ENCODE measurements around the gene RABGAP1L.
"Not testable (repeated sequence)": the region's sequence is repeated elsewhere in the genome, so short reads cannot be mapped to it uniquely, and the experiment has no call there.

RABGAP1L gene

DNA sequence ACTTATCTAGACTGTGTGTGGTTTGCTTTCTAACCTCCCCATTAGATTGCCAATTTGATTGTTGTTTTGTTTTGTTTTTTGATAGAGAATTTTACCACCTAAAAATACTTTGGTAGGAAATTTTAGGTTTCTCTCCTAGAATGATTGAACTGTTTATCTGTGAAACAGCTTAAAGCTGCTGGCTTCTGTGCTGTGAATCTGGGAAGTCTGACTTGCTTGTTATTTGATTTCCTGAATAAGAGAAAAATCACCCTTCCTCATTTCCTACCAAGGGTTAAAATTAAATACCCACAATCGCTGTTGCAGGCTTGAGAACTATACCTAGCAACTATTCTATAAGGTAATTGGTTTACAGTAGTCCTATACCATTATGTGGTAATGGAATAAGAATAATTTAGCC is 641.6 kb downstream of the RABGAP1L start:
- DNase-seq (ENCODE audit: low read depth, low spot score): no peak
- Histone ChIP-seq H3K4me3 (no peak overlapping the region), H3K27ac (no peak overlapping the region), H3K36me3 (ENCODE audit: insufficient read depth, low read length) (no peaks in the 10 kb centered on the region), H3K9ac (ENCODE audit: insufficient read length) (no peak overlapping the region), H3K9me3 (ENCODE audit: low read depth, low read length) (no peaks in the 10 kb centered on the region)
- TF ChIP-seq EZH2 (IDR thresholded peaks at IDR 0.05) (no peak), FOXP2 (optimal IDR thresholded peaks at IDR 0.05; ENCODE audit: control extremely low read depth, extremely low read length, insufficient read depth) (no peak), POLR2AphosphoS5 (IDR thresholded peaks at IDR 0.05; ENCODE audit: borderline replicate concordance, low read depth, low read length) (no peak)

GRCh38 chr1:174809755-174810280 is 650.5 kb downstream of the RABGAP1L start:
- no peaks in the 10 kb centered on the region for H3K9me3 ChIP-seq (ENCODE audit: low read depth, low read length)
- H3K4me3 ChIP-seq: no peak overlapping the region
- no peak for DNase-seq (ENCODE audit: low read depth, low spot score)
- no peak overlapping the region for H3K27ac ChIP-seq
- no peaks in the 10 kb centered on the region for H3K36me3 ChIP-seq (ENCODE audit: insufficient read depth, low read length)
- no peak for TF ChIP-seq FOXP2 (optimal IDR thresholded peaks at IDR 0.05; ENCODE audit: control extremely low read depth, extremely low read length, insufficient read depth)
- no peak for TF ChIP-seq EZH2 (IDR thresholded peaks at IDR 0.05)
- no peak for TF ChIP-seq POLR2AphosphoS5 (IDR thresholded peaks at IDR 0.05; ENCODE audit: borderline replicate concordance, low read depth, low read length)
- H3K9ac ChIP-seq (ENCODE audit: insufficient read length): no peak overlapping the region

DNA sequence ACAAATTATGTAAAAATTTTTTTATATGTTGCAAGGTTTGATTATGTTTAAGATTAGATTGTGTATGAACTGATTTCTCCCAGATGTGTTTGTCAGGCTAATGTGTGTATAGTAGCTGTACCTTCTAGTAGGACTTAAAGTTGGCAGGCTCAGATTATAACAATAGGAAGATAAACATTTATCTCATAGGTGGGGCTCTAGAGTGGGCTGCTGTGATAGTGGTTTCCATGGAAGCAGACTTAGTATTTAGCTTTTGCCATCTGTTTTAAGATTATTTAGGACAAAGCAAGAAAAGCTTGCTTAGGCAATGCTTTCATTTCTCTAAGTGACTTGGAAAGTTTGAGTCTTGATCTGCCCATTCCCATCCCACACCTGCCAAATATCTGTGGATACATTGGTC is 652.7 kb downstream of the RABGAP1L start:
- H3K9ac ChIP-seq (ENCODE audit: insufficient read length): no peak overlapping the region
- no peaks in the 10 kb centered on the region for H3K36me3 ChIP-seq (ENCODE audit: insufficient read depth, low read length)
- no peak overlapping the region for H3K4me3 ChIP-seq
- H3K27ac ChIP-seq: no peak overlapping the region
- H3K9me3 ChIP-seq (ENCODE audit: low read depth, low read length): no peaks in the 10 kb centered on the region
- DNase-seq (ENCODE audit: low read depth, low spot score): no peak
- no peak for TF ChIP-seq EZH2 (IDR thresholded peaks at IDR 0.05)
- TF ChIP-seq POLR2AphosphoS5 (IDR thresholded peaks at IDR 0.05; ENCODE audit: borderline replicate concordance, low read depth, low read length): no peak
- no peak for TF ChIP-seq FOXP2 (optimal IDR thresholded peaks at IDR 0.05; ENCODE audit: control extremely low read depth, extremely low read length, insufficient read depth)

DNA sequence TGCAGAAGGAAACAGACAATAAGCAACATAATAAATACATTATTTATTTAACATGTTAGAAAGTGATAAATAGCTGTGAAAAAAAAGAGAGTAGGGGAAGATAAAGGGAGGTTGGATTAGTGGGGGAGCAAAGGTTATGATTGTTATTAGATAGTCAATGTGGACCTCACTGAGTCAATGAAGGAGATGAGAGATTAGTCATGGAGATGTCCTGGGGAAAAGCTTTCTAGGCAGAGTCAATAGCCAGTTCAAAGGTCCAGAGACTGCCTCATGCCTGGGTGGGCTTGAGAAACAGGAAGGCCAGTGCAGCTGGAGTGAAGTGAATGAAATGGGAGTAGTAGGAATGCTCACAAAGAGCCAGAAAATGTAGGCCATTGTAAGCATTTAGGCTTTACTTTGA is 653.3 kb downstream of the RABGAP1L start:
- no peak for DNase-seq (ENCODE audit: low read depth, low spot score)
- Histone ChIP-seq H3K9ac (ENCODE audit: insufficient read length) (no peak overlapping the region), H3K9me3 (ENCODE audit: low read depth, low read length) (no peaks in the 10 kb centered on the region), H3K36me3 (ENCODE audit: insufficient read depth, low read length) (no peaks in the 10 kb centered on the region), H3K4me3 (no peak overlapping the region), H3K27ac (no peak overlapping the region)
- TF ChIP-seq EZH2 (IDR thresholded peaks at IDR 0.05) (no peak), FOXP2 (optimal IDR thresholded peaks at IDR 0.05; ENCODE audit: control extremely low read depth, extremely low read length, insufficient read depth) (no peak), POLR2AphosphoS5 (IDR thresholded peaks at IDR 0.05; ENCODE audit: borderline replicate concordance, low read depth, low read length) (no peak)

DNA sequence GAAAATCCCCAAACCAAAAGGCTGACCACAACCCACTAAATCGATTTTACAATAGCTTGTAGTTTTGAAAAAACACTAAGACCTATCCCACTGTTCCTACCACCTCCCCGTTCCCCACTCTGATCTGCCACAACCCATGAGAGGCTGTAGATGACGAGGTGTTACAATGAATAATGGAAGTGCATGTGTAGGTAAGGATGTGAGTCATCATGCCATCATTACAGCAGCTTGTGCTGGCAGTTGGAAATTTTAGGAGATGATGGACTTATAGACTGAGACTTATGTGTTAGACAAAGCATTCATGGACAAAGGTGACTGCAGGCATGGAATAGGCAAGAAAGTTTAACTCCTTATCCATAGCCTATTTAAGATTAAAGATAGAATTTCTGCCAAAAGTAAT is 655.7 kb downstream of the RABGAP1L start:
- DNase-seq (ENCODE audit: low read depth, low spot score): no peak
- TF ChIP-seq FOXP2 (optimal IDR thresholded peaks at IDR 0.05; ENCODE audit: control extremely low read depth, extremely low read length, insufficient read depth) (no peak), EZH2 (IDR thresholded peaks at IDR 0.05) (no peak), POLR2AphosphoS5 (IDR thresholded peaks at IDR 0.05; ENCODE audit: borderline replicate concordance, low read depth, low read length) (no peak)
- no peak overlapping the region for H3K4me3 ChIP-seq
- H3K9ac ChIP-seq (ENCODE audit: insufficient read length): no peak overlapping the region
- H3K27ac ChIP-seq: no peak overlapping the region
- H3K36me3 ChIP-seq (ENCODE audit: insufficient read depth, low read length): no peaks in the 10 kb centered on the region
- H3K9me3 ChIP-seq (ENCODE audit: low read depth, low read length): no peaks in the 10 kb centered on the region

DNA sequence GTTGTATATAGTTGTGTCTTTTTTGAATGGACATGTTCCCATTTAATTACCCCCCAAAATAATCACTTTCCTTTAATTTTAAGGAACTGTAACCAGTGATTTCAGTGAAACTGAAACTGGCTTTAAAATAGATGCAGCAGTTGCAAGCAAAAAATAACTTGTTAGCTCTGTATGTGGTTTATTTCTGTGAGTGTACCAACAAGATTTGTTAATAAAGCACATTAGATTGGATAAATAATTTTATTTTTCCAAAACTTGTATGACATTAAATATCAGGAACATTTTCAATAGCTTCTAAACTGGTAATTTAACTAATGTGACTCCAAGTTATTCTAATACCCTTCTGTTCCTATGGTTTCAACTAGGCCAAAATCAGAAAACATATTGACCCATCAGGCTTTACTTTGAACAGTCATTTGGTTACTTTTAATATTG is 656.2 kb downstream of the RABGAP1L start:
- no peak overlapping the region for H3K27ac ChIP-seq
- H3K4me3 ChIP-seq: no peak overlapping the region
- H3K9ac ChIP-seq (ENCODE audit: insufficient read length): no peak overlapping the region
- no peak for DNase-seq (ENCODE audit: low read depth, low spot score)
- H3K9me3 ChIP-seq (ENCODE audit: low read depth, low read length): no peaks in the 10 kb centered on the region
- no peak for TF ChIP-seq EZH2 (IDR thresholded peaks at IDR 0.05)
- no peak for TF ChIP-seq POLR2AphosphoS5 (IDR thresholded peaks at IDR 0.05; ENCODE audit: borderline replicate concordance, low read depth, low read length)
- TF ChIP-seq FOXP2 (optimal IDR thresholded peaks at IDR 0.05; ENCODE audit: control extremely low read depth, extremely low read length, insufficient read depth): no peak
- no peaks in the 10 kb centered on the region for H3K36me3 ChIP-seq (ENCODE audit: insufficient read depth, low read length)

DNA sequence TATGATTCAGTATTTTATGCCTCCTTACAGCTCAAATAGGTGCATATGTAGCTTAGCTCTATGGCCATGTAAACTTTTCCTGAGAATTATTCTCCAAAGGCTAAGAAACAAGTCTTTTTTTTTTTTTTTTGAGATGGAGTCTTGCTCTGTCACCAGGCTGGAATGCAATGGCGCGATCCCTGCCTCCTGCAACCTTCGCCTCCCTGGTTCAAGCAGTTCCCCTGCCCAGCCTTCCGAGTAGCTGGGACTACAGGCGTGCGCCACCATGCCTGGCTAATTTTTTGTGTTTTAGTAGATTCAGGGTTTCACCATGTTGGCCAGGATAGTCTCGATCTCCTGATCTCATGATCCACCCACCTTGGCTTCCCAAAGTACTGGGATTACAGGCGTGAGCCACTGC is 657.3 kb downstream of the RABGAP1L start:
- H3K9me3 ChIP-seq (ENCODE audit: low read depth, low read length); H3K27ac ChIP-seq; H3K9ac ChIP-seq (ENCODE audit: insufficient read length); H3K4me3 ChIP-seq; H3K36me3 ChIP-seq (ENCODE audit: insufficient read depth, low read length); DNase-seq (ENCODE audit: low read depth, low spot score): not testable (repeated sequence)

GRCh38 chr1:174818014-174818616 is 658.8 kb downstream of the RABGAP1L start:
- H3K9ac ChIP-seq (ENCODE audit: insufficient read length): no peak overlapping the region
- DNase-seq (ENCODE audit: low read depth, low spot score): no peak
- no peaks in the 10 kb centered on the region for H3K36me3 ChIP-seq (ENCODE audit: insufficient read depth, low read length)
- H3K4me3 ChIP-seq: no peak overlapping the region
- no peaks in the 10 kb centered on the region for H3K9me3 ChIP-seq (ENCODE audit: low read depth, low read length)
- H3K27ac ChIP-seq: no peak overlapping the region
- TF ChIP-seq EZH2 (IDR thresholded peaks at IDR 0.05) (no peak), FOXP2 (optimal IDR thresholded peaks at IDR 0.05; ENCODE audit: control extremely low read depth, extremely low read length, insufficient read depth) (no peak), POLR2AphosphoS5 (IDR thresholded peaks at IDR 0.05; ENCODE audit: borderline replicate concordance, low read depth, low read length) (no peak)

GRCh38 chr1:174818951-174819350 is 659.6 kb downstream of the RABGAP1L start:
- Histone ChIP-seq H3K4me3 (no peak overlapping the region), H3K9ac (ENCODE audit: insufficient read length) (no peak overlapping the region), H3K9me3 (ENCODE audit: low read depth, low read length) (no peaks in the 10 kb centered on the region), H3K27ac (no peak overlapping the region), H3K36me3 (ENCODE audit: insufficient read depth, low read length) (no peaks in the 10 kb centered on the region)
- DNase-seq (ENCODE audit: low read depth, low spot score): no peak
- TF ChIP-seq POLR2AphosphoS5 (IDR thresholded peaks at IDR 0.05; ENCODE audit: borderline replicate concordance, low read depth, low read length): no peak
- no peak for TF ChIP-seq FOXP2 (optimal IDR thresholded peaks at IDR 0.05; ENCODE audit: control extremely low read depth, extremely low read length, insufficient read depth)
- TF ChIP-seq EZH2 (IDR thresholded peaks at IDR 0.05): no peak
